GM12878 (cell line): Measurements from ENCODE around the gene MS4A6A. TPM values are rescaled to one million over a fixed set of nuclear protein-coding genes. Genes with fewer than 3 reads are reported as not detected.

Experiments
- ATAC-seq: fragments of 200-7000 bp; cut with Tn5 transposase; 3 replicates; pipeline ENCODE4 v1.9.1; 2020; ENCODE audit warnings: mild to moderate bottlenecking, moderate library complexity
- BruUV-seq: library from RNA; stranded (reverse); fragments of 400-500 nt; replicated peaks from 2 replicates; lab custom pipeline; 2021; lab: Mats Ljungman, UMichigan
- CTCF ChIA-PET: fragments of 300-600 bp; sonication (Branson Sonifier 250); formaldehyde crosslinking; extraction: SDS; loops from one replicate; lab custom pipeline; 2021; ENCODE audit warnings: inconsistent platforms; lab: Yijun Ruan, JAX
- POLR2A ChIA-PET: fragments of 350-600 bp; formaldehyde crosslinking; extraction: SDS; loops from one replicate; lab custom pipeline; 2021; ENCODE audit warnings: inconsistent platforms; lab: Charles Lee
- RAD21 ChIA-PET: fragments of 300-600 bp; sonication (Branson Sonifier 250); formaldehyde crosslinking; loops from one replicate; lab custom pipeline; 2023; ENCODE audit warnings: antibody characterized with exemption; ENCODE audit not compliant: unreplicated experiment; lab: Charles Lee
- SMC1A ChIA-PET: fragments of 300-600 bp; sonication (Branson Sonifier 250); formaldehyde crosslinking; loops from one replicate; lab custom pipeline; 2023; ENCODE audit not compliant: unreplicated experiment, uncharacterized antibody; lab: Charles Lee
- DNase-seq: peaks from one replicate; pipeline ENCODE4 v3.0.0-alpha.2; 2011; ENCODE audit warnings: low read depth, low spot score
- FAIRE-seq: peaks from 3 replicates; lab custom pipeline; 2011; peaks lifted over from hg19 to GRCh38; lab: Jason Lieb, UNC
- H2AFZ ChIP-seq: 2 replicates; pipeline ENCODE4 v1.6.0; 2011; ENCODE audit warnings: low read depth, low read length, control low read depth; ENCODE audit not compliant: control insufficient read depth
- H3K27ac ChIP-seq: 2 replicates; pipeline ENCODE4 v1.5.1; 2011; ENCODE audit warnings: control low read depth; ENCODE audit not compliant: control insufficient read depth, insufficient read depth
- H3K27me3 ChIP-seq, 2 experiments: replicated peaks in 1 of 2; 2 replicates each; pipeline versions ENCODE4 v1.6.0 to v1.6.1; 2011; ENCODE audit warnings: low read length in 1 of 2; ENCODE audit not compliant: control insufficient read depth in 2 of 2, insufficient read depth in 2 of 2
- H3K36me3 ChIP-seq, 2 experiments: 2 replicates each; pipeline ENCODE4 v1.5.1; 2011; ENCODE audit warnings: low read length in 1 of 2; ENCODE audit not compliant: control insufficient read depth in 2 of 2, insufficient read depth in 2 of 2
- H3K4me1 ChIP-seq: 2 replicates; pipeline ENCODE4 v1.6.1; 2011; ENCODE audit warnings: mild to moderate bottlenecking, low read length, moderate library complexity, mixed read lengths; ENCODE audit not compliant: control insufficient read depth, insufficient read depth
- H3K4me2 ChIP-seq: 2 replicates; pipeline ENCODE4 v1.6.0; 2011; ENCODE audit warnings: control low read depth; ENCODE audit not compliant: control insufficient read depth, insufficient read depth
- H3K4me3 ChIP-seq: fragments of 200-600 bp; sonication (generic); 2 replicates; pipeline ENCODE4 v1.5.1; 2016
- H3K79me2 ChIP-seq: 2 replicates; pipeline ENCODE4 v1.6.0; 2011; ENCODE audit warnings: low read length; ENCODE audit not compliant: control insufficient read depth, insufficient read depth
- H3K9ac ChIP-seq: 2 replicates; pipeline ENCODE4 v1.8.0; 2011; ENCODE audit warnings: low read length, control low read depth, mixed read lengths; ENCODE audit not compliant: control insufficient read depth, insufficient read depth
- H3K9me3 ChIP-seq: replicated peaks from 3 replicates; pipeline ENCODE4 v1.5.1; 2011; ENCODE audit warnings: mild to moderate bottlenecking, low read length; ENCODE audit not compliant: control insufficient read depth, insufficient read depth
- H4K20me1 ChIP-seq: 2 replicates; pipeline ENCODE4 v1.6.0; 2011; ENCODE audit not compliant: control insufficient read depth, insufficient read depth
- FOS ChIP-seq: IDR thresholded peaks from 3 replicates; pipeline ENCODE4 v1.6.1; 2011; ENCODE audit warnings: borderline replicate concordance; ENCODE audit not compliant: insufficient read length; ENCODE audit errors: extremely low read depth
- IKZF1 ChIP-seq: fragments of 450-650 bp; conservative IDR thresholded peaks from 2 replicates; pipeline ENCODE4 v1.6.1; 2017; ENCODE audit warnings: antibody characterized with exemption, mild to moderate bottlenecking
- MEF2B ChIP-seq: fragments of 450-650 bp; IDR thresholded peaks from 2 replicates; pipeline ENCODE4 v1.6.1; 2018; ENCODE audit warnings: mild to moderate bottlenecking, moderate library complexity; ENCODE audit not compliant: partially characterized antibody, poor library complexity, severe bottlenecking
- NRF1 ChIP-seq: conservative IDR thresholded peaks from 2 replicates; pipeline ENCODE4 v1.6.1; 2011; ENCODE audit warnings: mild to moderate bottlenecking, low read depth, low read length, improper control_type of control experiment
- POLR2A ChIP-seq: IDR thresholded peaks from 2 replicates; pipeline ENCODE4 v1.6.1; 2011; ENCODE audit warnings: low read depth, mild to moderate bottlenecking, low read length
- SPI1 ChIP-seq: IDR thresholded peaks from 2 replicates; pipeline ENCODE4 v1.6.1; 2011; ENCODE audit warnings: low read depth, mild to moderate bottlenecking, low read length, moderate library complexity, borderline replicate concordance; ENCODE audit not compliant: insufficient read depth
- WGBS: methylation state at CpG from one replicate; pipeline ENCODE4 v1.1.6; 2016; ENCODE audit warnings: low lambda C conversion rate; ENCODE audit not compliant: insufficient replicate concordance, insufficient coverage; ENCODE audit errors: missing lambda C conversion rate; 5-methylcytosine and 5-hydroxymethylcytosine counted together
- in situ Hi-C: fragments of 300-500 bp; cut with MboI; formaldehyde crosslinking; loops from 9 replicates; pipeline ENCODE4 v1.14.3; 2018; ENCODE audit warnings: mixed read lengths
- intact Hi-C: fragments of 100-400 bp; cut with micrococcal nuclease; formaldehyde crosslinking; loops from one replicate; pipeline ENCODE4 v1.14.2; 2022; ENCODE audit not compliant: unreplicated experiment
- polyA plus RNA-seq, 11 experiments: library from polyadenylated mRNA; depleted of rRNA in 4 of 11; unstranded in 6 of 11; stranded (reverse) in 5 of 11; fragments of >200 nt; fragmentation: Nextera tagmentation in 4 of 11; fragmentation: Illumina TruSeq in 1 of 11; extraction: Ambion mirVana in 4 of 11; extraction: Trizol in 1 of 11; gene quantifications; 1 replicate in 1 of 11; 2 replicates in 10 of 11; pipeline versions ENCODE4 v1.2.1 to v1.2.3, GENCODE V29; 2011 to 2016; ENCODE audit warnings: inconsistent platforms in 2 of 11, missing spikeins in 2 of 11, low read depth in 1 of 11
- total RNA-seq, 4 experiments: library from RNA; depleted of rRNA in 3 of 4; stranded (reverse); fragments of >200 nt in 3 of 4; fragmentation: Illumina TruSeq in 1 of 4; extraction: Trizol in 1 of 4; gene quantifications; 2 replicates each; pipeline versions ENCODE4 v1.2.1 to v1.2.3, GENCODE V29; 2013 to 2021
- TF ChIP-seq, protein P1 (sequence below): fragments of 450-650 bp; IDR thresholded peaks from 2 replicates; pipeline ENCODE4 v1.6.1; 2018; ENCODE audit warnings: mild to moderate bottlenecking, low read depth, moderate library complexity; ENCODE audit not compliant: partially characterized antibody

MS4A6A gene
- total and polyA plus RNA-seq, 10 of the 15 experiments (the other 5 are each of a cell fraction or from before 2014, with no cell fraction given): 0.75 to 30.7 (median 9.0) TPM

- in situ Hi-C loops: no loop called here
- H2AFZ ChIP-seq: no peak overlapping the region
- no peaks in the 10 kb centered on the region for H3K9me3 ChIP-seq
- TF ChIP-seq FOS (no peak), IKZF1 (no peak), MEF2B (no peak), SPI1 (peak; percentile 43; the same call in 1 of the 2 replicates), NRF1 (no peak), POLR2A (no peak)
- TF ChIP-seq, protein P1, sequence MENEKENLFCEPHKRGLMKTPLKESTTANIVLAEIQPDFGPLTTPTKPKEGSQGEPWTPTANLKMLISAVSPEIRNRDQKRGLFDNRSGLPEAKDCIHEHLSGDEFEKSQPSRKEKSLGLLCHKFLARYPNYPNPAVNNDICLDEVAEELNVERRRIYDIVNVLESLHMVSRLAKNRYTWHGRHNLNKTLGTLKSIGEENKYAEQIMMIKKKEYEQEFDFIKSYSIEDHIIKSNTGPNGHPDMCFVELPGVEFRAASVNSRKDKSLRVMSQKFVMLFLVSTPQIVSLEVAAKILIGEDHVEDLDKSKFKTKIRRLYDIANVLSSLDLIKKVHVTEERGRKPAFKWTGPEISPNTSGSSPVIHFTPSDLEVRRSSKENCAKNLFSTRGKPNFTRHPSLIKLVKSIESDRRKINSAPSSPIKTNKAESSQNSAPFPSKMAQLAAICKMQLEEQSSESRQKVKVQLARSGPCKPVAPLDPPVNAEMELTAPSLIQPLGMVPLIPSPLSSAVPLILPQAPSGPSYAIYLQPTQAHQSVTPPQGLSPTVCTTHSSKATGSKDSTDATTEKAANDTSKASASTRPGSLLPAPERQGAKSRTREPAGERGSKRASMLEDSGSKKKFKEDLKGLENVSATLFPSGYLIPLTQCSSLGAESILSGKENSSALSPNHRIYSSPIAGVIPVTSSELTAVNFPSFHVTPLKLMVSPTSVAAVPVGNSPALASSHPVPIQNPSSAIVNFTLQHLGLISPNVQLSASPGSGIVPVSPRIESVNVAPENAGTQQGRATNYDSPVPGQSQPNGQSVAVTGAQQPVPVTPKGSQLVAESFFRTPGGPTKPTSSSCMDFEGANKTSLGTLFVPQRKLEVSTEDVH: no peak
- TF ChIP-seq, all 136 proteins: peak for 1
- CTCF ChIA-PET: interaction anchor here (0.7 to 3.9 kb wide), 4 partner anchors 14 to 86 kb away, joined by 3 to 18 read pairs (median 4); no protein-coding TSS in a partner anchor
- no peaks in the 10 kb centered on the region for H3K4me1 ChIP-seq
- H3K36me3 ChIP-seq: no peaks in the 10 kb centered on the region
- no peak overlapping the region for H3K27ac ChIP-seq
- no peak overlapping the region for H3K4me2 ChIP-seq
- SMC1A ChIA-PET: interaction anchor here (0.8 to 3.2 kb wide), 6 partner anchors 11 to 93 kb away, joined by 3 to 14 read pairs (median 4); partner anchors contain the start of gene MS4A4E
- H4K20me1 ChIP-seq: no peaks in the 10 kb centered on the region
- 0% methylated on average over 1 of the region's 1 CpG for WGBS
- H3K4me3 ChIP-seq: no peak overlapping the region
- H3K79me2 ChIP-seq: no peaks in the 10 kb centered on the region
- no peak overlapping the region for H3K9ac ChIP-seq
- RAD21 ChIA-PET: interaction anchor here (1.3 kb wide), 1 partner anchor 21 kb away, joined by 8 read pairs; no protein-coding TSS in a partner anchor
- POLR2A ChIA-PET: interaction anchor here (0.7 kb wide), 1 partner anchor 48 kb away, joined by 3 read pairs; no protein-coding TSS in a partner anchor
- no peak for DNase-seq
- no peaks in the 10 kb centered on the region for H3K27me3 ChIP-seq
- no peak for FAIRE-seq
- BruUV-seq: no TSS peak
- intact Hi-C loops: no loop called here
- no peak for ATAC-seq
These were observed 47.8 kb upstream of the MS4A6A start for GRCh38 chr11:60230681-60231080.
